Epithelial cell of esophagus (primary cell): ENCODE results near the gene AUH.
A peak's percentile ranks its signal among the peaks of the same experiment; 100 is the strongest.

Experiments
- DNase-seq: peaks from one replicate; pipeline ENCODE4 v3.0.0; 2010; ENCODE audit warnings: low read depth
- H3K4me3 ChIP-seq: 2 replicates; pipeline ENCODE4 v1.5.1; 2011; ENCODE audit warnings: mild to moderate bottlenecking, low read length, control low read depth
- TF ChIP-seq, protein P1 (sequence below): IDR thresholded peaks from 2 replicates; pipeline ENCODE4 v1.5.1; 2011; ENCODE audit warnings: low read depth, mild to moderate bottlenecking, low read length, control low read depth, inconsistent platforms; ENCODE audit not compliant: insufficient read depth; ENCODE audit errors: missing control alignments

AUH gene

DNA sequence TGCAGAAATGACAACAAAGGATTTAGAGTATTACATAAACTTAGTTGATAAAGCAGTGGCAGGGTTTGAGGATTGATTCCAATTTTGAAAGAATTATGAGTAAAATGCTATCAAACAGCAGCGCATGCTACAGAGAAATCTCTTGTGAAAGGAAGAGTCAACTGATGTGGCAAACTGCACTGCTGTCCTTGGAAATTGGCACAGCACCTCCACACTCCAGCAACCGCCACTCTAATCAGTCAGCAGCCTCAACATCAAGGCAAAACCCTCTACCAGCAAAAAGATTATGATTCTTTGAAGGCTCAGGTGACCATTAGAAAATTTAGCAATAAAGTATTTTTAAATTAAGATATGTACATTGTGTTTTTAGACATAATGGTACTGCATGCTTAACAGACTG is 66.4 kb downstream of the AUH start:
- no peak overlapping the region for H3K4me3 ChIP-seq
- TF ChIP-seq, protein P1, sequence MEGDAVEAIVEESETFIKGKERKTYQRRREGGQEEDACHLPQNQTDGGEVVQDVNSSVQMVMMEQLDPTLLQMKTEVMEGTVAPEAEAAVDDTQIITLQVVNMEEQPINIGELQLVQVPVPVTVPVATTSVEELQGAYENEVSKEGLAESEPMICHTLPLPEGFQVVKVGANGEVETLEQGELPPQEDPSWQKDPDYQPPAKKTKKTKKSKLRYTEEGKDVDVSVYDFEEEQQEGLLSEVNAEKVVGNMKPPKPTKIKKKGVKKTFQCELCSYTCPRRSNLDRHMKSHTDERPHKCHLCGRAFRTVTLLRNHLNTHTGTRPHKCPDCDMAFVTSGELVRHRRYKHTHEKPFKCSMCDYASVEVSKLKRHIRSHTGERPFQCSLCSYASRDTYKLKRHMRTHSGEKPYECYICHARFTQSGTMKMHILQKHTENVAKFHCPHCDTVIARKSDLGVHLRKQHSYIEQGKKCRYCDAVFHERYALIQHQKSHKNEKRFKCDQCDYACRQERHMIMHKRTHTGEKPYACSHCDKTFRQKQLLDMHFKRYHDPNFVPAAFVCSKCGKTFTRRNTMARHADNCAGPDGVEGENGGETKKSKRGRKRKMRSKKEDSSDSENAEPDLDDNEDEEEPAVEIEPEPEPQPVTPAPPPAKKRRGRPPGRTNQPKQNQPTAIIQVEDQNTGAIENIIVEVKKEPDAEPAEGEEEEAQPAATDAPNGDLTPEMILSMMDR = no peak
- no peak for DNase-seq

DNA sequence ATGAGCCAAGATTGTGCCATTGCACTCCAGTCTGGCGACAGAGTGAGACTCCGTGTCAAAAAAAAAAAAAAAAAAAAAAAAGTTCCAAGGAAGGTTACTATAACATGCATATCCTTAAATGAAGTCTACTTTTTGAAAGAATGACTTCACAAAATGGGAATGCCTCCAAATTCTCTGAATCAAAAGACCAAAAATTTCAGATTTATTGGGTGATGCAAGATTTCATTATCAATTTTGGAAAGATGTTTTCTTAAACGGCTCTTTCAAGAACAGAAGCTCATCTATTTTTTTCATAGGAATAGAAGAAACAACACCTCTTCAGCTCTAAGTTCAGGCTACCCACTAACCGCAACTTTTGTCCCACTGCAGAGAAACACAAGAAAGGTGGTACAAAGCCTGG is 69.9 kb downstream of the AUH start:
- no peak overlapping the region for H3K4me3 ChIP-seq
- TF ChIP-seq, protein P1 = no peak
- no peak for DNase-seq

DNA sequence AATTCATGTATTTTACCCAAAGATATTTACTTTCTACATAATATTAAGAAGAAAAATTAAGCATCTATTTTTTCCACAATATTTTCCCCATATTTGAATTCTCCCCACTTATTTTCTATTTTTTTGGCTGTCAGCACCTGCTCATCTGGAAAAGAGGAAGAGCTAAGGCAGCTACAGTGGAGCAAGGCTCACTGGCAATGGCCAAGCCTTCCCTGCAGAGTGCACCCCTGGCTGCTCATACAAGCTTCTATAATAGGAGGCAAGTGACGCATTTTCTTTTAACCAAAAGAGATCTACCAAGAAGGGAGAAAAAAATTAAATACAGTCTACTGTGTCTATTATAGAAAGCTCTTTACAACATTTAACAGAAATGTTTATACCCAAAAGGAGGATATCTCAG is 72.5 kb downstream of the AUH start:
- H3K4me3 ChIP-seq = no peak overlapping the region
- no peak for DNase-seq
- TF ChIP-seq, protein P1 = no peak

DNA sequence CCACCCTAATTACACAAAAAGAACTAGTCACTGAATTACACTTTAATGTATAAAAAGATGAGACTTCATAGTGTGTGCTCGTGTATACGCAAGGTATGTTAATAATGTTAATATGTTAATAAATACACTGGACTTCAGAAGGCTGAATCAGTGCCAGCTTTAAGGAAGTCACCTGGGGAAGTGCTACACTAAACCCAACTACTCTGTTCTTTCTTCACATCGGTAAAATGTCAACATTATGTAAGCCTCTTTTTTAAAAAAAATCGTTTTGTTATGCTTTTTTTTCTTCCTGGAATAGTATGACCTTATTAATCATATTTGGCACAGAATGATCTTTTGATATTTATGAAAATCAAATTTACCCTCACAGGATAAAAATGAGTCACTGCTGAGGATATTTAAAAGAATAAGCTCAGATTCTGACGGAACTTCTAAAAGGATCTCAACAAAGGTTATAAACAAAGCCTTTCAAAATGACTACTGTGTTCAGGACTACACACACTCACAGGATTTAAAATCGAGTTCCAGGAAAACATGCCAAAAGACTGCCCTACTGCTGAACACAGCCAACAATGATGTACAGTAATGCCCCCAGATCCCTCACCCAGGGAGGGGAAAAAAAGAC is 75.9 kb downstream of the AUH start:
- no peak overlapping the region for H3K4me3 ChIP-seq
- TF ChIP-seq, protein P1 = no peak
- peak; percentile 4 for DNase-seq

DNA sequence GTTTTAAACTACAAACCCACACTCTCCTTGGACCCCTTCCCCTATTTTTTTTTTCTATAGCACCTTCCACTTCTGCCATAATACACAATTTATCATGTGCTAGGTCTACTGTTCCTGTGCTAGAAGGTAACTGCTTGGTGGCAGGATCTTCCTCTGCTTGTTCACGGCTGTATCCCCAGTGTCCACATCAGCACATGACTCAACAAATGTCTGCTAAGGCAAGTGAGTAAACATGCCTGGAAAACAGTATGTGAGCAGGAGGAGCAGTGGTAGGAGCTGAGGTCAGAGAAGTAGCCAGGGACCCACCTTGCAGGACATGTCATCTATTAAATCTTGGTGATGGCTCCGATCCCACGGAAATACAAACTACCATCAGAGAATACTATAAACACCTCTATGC is 79.4 kb downstream of the AUH start:
- no peak overlapping the region for H3K4me3 ChIP-seq
- peak; percentile 83 for DNase-seq
- TF ChIP-seq, protein P1 = no peak

DNA sequence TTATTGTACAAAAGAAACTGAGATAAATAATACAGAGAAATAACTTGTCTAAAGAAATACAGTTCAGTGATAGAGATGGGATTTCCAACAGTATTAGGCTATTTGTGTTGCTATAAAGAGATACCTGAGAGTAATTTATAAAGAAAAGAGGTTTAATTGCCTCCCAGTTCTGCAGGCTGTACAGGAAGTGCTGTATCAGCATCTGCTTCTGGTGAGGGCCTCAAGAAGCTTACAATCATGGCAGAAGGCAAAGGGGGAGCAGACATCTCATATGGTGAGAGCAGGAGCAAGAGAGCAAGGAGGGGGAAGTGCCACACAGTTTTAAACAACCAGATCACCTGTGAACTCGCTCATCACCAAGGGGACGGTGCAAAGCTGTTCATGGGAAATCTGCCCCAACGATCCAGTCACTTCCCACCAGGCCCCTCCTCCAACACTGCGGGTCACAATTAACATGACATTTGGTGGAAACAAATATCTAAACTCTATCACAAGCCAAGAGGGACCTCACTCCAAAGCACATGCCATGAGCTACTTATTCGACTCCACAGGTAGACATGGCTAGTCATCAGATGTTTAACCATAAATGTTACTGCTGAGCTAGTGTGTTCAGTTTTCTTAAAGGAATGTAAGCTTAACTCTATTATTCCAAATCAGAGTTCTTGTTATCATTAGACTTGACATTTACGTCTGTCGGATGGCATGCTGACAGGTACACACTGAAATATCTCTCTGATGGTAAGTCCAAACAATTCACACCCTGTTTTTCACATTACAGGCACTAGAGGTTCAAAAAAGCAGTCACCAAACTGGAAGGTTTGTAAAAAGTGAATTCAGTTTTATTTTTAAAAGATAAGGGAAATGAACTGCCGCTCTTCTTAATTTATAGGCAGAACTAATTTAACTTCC is 82.2 kb downstream of the AUH start:
- TF ChIP-seq, protein P1 = no peak
- H3K4me3 ChIP-seq = no peak overlapping the region
- DNase-seq = no peak
